T-cell (primary cell): ENCODE results near the gene CC2D2A. TPM values are rescaled to one million over a fixed set of nuclear protein-coding genes. Genes with fewer than 3 reads are reported as not detected.

Source experiments
- ATAC-seq, 4 experiments: fragments of 200-7000 bp in 3 of 4; fragments of 150-1000 bp in 1 of 4; cut with Tn5 transposase; replicated peaks in 1 of 4; 1 replicate in 3 of 4; 2 replicates in 1 of 4; pipeline ENCODE4 v1.10.0; 2021; ENCODE audit warnings: moderate library complexity in 3 of 4, mild to moderate bottlenecking in 2 of 4, moderate number of reproducible peaks in 1 of 4
- CTCF ChIA-PET, 2 donors: fragments of 300-600 bp; sonication (Branson Sonifier 250); formaldehyde crosslinking; loops; one replicate each; lab custom pipeline; 2022; ENCODE audit warnings: antibody characterized with exemption in 2 of 2; lab: Charles Lee
- POLR2A ChIA-PET, 2 donors: fragments of 300-600 bp; sonication (Branson Sonifier 250); formaldehyde crosslinking; loops; one replicate each; lab custom pipeline; 2022; ENCODE audit warnings: antibody characterized with exemption in 2 of 2; lab: Charles Lee
- DNase-seq, 35 experiments: peaks; one replicate each; pipeline versions ENCODE4 v3.0.0 to v3.0.0-alpha.2; 2013 to 2023
- H3K27ac ChIP-seq: one replicate; pipeline ENCODE4 v1.5.1; 2013; ENCODE audit warnings: low read length
- H3K27me3 ChIP-seq, 2 experiments: replicated peaks in 1 of 2; 1 replicate in 1 of 2; 2 replicates in 1 of 2; pipeline versions ENCODE4 v1.6.1 to v1.7.0; 2013; ENCODE audit warnings: low read length in 1 of 2, mixed read lengths in 1 of 2; ENCODE audit not compliant: control insufficient read depth in 2 of 2, insufficient read depth in 2 of 2; ENCODE audit errors: extremely low read depth in 1 of 2
- H3K36me3 ChIP-seq, 2 donors: 1 replicate in 1 of 2; 2 replicates in 1 of 2; pipeline versions ENCODE4 v1.6.1 to v1.7.0; 2013; ENCODE audit warnings: low read length in 1 of 2; ENCODE audit not compliant: control insufficient read depth in 2 of 2, insufficient read depth in 1 of 2; ENCODE audit errors: extremely low read depth in 1 of 2
- H3K4me1 ChIP-seq, 2 experiments: 1 replicate in 1 of 2; 2 replicates in 1 of 2; pipeline versions ENCODE4 v1.6.1 to v1.7.0; 2013; ENCODE audit warnings: low read length in 2 of 2, mixed read lengths in 1 of 2; ENCODE audit not compliant: insufficient read depth in 2 of 2, control insufficient read depth in 1 of 2; ENCODE audit errors: extremely low read depth in 1 of 2
- H3K4me3 ChIP-seq, 2 donors: 1 replicate in 1 of 2; 2 replicates in 1 of 2; pipeline versions ENCODE4 v1.5.1 to v1.7.0; 2013; ENCODE audit warnings: mild to moderate bottlenecking in 2 of 2, low read length in 1 of 2, moderate library complexity in 1 of 2; ENCODE audit not compliant: control insufficient read depth in 1 of 2; ENCODE audit errors: extremely low read depth in 1 of 2
- H3K9me3 ChIP-seq: 2 replicates; pipeline ENCODE4 v1.7.0; 2013
- H3K27ac Mint-ChIP-seq, 2 donors: one replicate each; pipeline ENCODE4 v1.8.0; 2020 to 2021; ENCODE audit warnings: mild to moderate bottlenecking in 2 of 2, mixed read lengths in 2 of 2
- H3K27me3 Mint-ChIP-seq, 2 donors: one replicate each; pipeline ENCODE4 v1.8.0; 2021 to 2022; ENCODE audit warnings: mixed read lengths in 2 of 2
- H3K36me3 Mint-ChIP-seq: one replicate; pipeline ENCODE4 v1.8.0; 2021; ENCODE audit warnings: mixed read lengths
- H3K4me1 Mint-ChIP-seq, 3 donors: one replicate each; pipeline ENCODE4 v1.8.0; 2020 to 2022; ENCODE audit warnings: mixed read lengths in 3 of 3, mild to moderate bottlenecking in 1 of 3
- H3K4me3 Mint-ChIP-seq, 3 donors: one replicate each; pipeline ENCODE4 v1.8.0; 2020 to 2022; ENCODE audit warnings: mild to moderate bottlenecking in 3 of 3, mixed read lengths in 3 of 3, moderate library complexity in 3 of 3
- H3K9me3 Mint-ChIP-seq, 3 donors: one replicate each; pipeline ENCODE4 v1.8.0; 2020 to 2022; ENCODE audit warnings: mixed read lengths in 3 of 3
- WGBS: methylation state at CpG from one replicate; pipeline ENCODE4 v1.1.5; 2013; ENCODE audit warnings: missing lambda C conversion rate; ENCODE audit not compliant: insufficient coverage; 5-methylcytosine and 5-hydroxymethylcytosine counted together
- total RNA-seq, 35 experiments: library from RNA in 6 of 35; stranded (reverse) in 6 of 35; fragments of 120-200 nt in 1 of 35; gene quantifications; one replicate each; pipeline versions ENCODE4 v1.2.1 to v1.2.4 and lab custom pipeline; 2013 to 2026

CC2D2A gene
- total RNA-seq, 5 donors from 2014 or later (not counting 1 experiment from before 2014, with no cell fraction given): 0.16 to 1.1 (median 0.40) TPM

DNA sequence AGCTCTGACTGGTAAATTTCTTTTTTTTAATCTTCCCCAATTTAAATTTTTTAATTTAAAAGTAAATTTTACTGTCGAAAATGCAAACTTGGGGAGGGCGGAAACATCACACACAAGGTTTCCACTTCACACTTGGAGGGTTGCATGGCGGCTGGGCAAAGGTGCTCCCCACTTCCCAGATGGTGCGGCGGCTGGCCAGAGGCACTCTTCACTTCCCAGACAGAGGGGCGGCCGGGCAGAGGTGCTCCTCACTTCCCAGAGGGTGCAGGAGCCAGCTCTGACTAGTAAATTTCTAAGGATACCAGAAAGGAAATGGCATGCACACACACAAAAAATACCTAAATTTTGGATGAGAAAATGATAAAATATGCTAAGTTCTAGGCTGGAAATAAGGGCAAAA is 25.4 kb upstream of the CC2D2A start:
- no peaks in the 10 kb centered on the region for H3K9me3 Mint-ChIP-seq
- H3K4me1 Mint-ChIP-seq: peaks cover 8 to 11% (median 11%) of the 10 kb centered on the region in 3 donors
- no peak for ATAC-seq

DNA sequence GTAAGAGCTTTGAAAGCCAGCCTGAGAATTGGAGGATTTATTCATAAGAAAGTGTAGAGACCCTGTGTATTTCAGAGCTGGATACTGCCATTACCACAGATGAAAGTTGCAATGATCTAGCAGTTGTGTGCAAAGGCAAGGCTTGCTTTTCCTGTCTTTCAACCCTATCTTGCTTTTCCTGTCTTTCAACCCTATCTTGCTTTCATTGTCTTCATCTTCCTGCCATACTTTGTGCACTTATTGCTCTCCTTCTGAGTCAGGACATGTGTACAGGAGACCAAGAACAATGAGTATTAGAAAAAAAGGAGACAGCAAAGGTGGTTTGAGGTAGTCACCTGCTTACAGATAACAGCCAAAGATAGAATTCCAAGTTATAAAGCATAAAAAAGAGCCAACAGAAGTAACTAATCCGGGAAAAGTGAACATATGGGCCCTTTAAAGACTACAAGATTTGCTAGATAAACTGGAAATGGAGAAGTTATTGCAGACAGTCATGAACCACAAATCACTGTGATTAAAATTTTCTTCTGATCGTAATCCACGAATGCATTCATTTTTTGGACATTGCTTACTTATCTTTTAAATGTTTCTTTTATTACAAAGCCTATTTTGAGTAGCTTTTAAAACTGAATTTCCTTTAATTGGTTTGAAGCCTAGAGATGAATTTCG is 24.7 kb upstream of the CC2D2A start:
- DNase-seq (no peak), ATAC-seq (peak in 2 of 4 experiments; percentile 29 to 45)
- Histone ChIP-seq H3K27me3 (no peaks in the 10 kb centered on the region), H3K4me1 (peaks cover 0 to 2% of the 10 kb centered on the region in 2 experiments), H3K4me3 (no peak overlapping the region), H3K36me3 (no peaks in the 10 kb centered on the region), H3K27ac (no peak overlapping the region), H3K9me3 (no peaks in the 10 kb centered on the region)
- Mint-ChIP-seq H3K27me3 (peaks cover 0 to 1% of the 10 kb centered on the region in 2 donors), H3K4me1 (peaks cover 8 to 16% (median 11%) of the 10 kb centered on the region in 3 donors), H3K27ac (peak overlapping the region in 1 of 2 donors; percentile 40), H3K36me3 (peaks cover 13% of the 10 kb centered on the region), H3K9me3 (no peaks in the 10 kb centered on the region), H3K4me3 (no peak overlapping the region)
- POLR2A ChIA-PET: interaction anchor here in 1 of 2 donors (0.7 kb wide), 1 partner anchor 184 kb away, joined by 3 read pairs; no protein-coding TSS in a partner anchor
- no CpG with 5 or more reads among the region's 4 CpGs for WGBS
- CTCF ChIA-PET: interaction anchor here in 1 of 2 donors (0.6 kb wide), 1 partner anchor 368 kb away, joined by 5 read pairs; no protein-coding TSS in a partner anchor

More for the DNA sequence above, 25.4 kb upstream of the CC2D2A start:
- H3K36me3 ChIP-seq: no peaks in the 10 kb centered on the region
- WGBS: no CpG with 5 or more reads among the region's 7 CpGs
- DNase-seq: no peak
- peaks cover 0 to 2% of the 10 kb centered on the region in 2 experiments for H3K4me1 ChIP-seq
- Mint-ChIP-seq H3K27me3 (peaks cover 0 to 1% of the 10 kb centered on the region in 2 donors), H3K36me3 (peaks cover 13% of the 10 kb centered on the region), H3K4me3 (no peak overlapping the region), H3K27ac (no peak overlapping the region)
- CTCF ChIA-PET: no interaction called here
- no peak overlapping the region for H3K4me3 ChIP-seq
- POLR2A ChIA-PET: interaction anchor here in 1 of 2 donors (0.6 kb wide), 1 partner anchor 1656 kb away, joined by 4 read pairs; no protein-coding TSS in a partner anchor
- H3K9me3 ChIP-seq: no peaks in the 10 kb centered on the region
- H3K27ac ChIP-seq: no peak overlapping the region
- H3K27me3 ChIP-seq: no peaks in the 10 kb centered on the region

DNA sequence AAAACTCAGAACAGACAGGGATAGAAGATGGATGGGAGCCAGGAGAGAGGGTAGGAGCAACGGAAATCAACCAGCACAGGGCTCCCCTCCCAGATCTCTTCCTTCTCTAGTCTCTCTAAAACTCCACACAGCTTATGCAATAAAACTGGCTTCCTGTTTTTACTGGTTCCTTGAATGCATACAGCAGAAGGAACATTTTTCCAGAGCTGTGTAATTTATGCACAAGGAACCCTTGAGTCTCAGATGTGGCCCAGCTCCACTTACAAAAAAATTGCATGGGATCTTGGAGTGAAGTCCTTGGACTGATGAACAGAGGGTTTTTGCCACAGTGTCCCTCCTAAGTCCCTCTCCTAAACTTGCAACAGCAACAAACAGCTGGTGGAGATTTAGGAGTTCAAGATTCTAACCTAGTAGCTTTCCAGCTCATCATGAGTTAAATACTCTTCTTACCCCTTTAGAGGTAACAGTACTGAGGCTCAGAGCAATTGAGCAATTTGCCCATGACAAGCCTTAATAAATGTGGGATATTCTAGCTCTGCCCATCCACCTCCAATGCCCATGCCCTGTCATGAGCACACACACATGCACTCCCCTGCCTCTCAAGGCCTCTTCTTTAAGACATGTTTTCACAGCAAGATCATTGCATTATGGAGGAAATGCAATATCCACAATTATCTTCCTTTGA is 18.4 kb upstream of the CC2D2A start:
- Mint-ChIP-seq H3K27ac (no peak overlapping the region), H3K27me3 (peaks cover 0 to 1% of the 10 kb centered on the region in 2 donors), H3K36me3 (peaks cover 6% of the 10 kb centered on the region), H3K9me3 (no peaks in the 10 kb centered on the region), H3K4me1 (peaks cover 0 to 22% (median 0%) of the 10 kb centered on the region in 3 donors), H3K4me3 (no peak overlapping the region)
- Histone ChIP-seq H3K27ac (no peak overlapping the region), H3K27me3 (no peaks in the 10 kb centered on the region), H3K36me3 (no peaks in the 10 kb centered on the region), H3K4me1 (no peaks in the 10 kb centered on the region), H3K4me3 (no peak overlapping the region), H3K9me3 (no peaks in the 10 kb centered on the region)
- ChIA-PET POLR2A (no interaction called here), CTCF (interaction anchor here in 1 of 2 donors (0.6 kb wide), 1 partner anchor 218 kb away, joined by 3 read pairs; no protein-coding TSS in a partner anchor)
- no peak for DNase-seq
- no CpG with 5 or more reads among the region's 1 CpG for WGBS
- ATAC-seq: no peak

DNA sequence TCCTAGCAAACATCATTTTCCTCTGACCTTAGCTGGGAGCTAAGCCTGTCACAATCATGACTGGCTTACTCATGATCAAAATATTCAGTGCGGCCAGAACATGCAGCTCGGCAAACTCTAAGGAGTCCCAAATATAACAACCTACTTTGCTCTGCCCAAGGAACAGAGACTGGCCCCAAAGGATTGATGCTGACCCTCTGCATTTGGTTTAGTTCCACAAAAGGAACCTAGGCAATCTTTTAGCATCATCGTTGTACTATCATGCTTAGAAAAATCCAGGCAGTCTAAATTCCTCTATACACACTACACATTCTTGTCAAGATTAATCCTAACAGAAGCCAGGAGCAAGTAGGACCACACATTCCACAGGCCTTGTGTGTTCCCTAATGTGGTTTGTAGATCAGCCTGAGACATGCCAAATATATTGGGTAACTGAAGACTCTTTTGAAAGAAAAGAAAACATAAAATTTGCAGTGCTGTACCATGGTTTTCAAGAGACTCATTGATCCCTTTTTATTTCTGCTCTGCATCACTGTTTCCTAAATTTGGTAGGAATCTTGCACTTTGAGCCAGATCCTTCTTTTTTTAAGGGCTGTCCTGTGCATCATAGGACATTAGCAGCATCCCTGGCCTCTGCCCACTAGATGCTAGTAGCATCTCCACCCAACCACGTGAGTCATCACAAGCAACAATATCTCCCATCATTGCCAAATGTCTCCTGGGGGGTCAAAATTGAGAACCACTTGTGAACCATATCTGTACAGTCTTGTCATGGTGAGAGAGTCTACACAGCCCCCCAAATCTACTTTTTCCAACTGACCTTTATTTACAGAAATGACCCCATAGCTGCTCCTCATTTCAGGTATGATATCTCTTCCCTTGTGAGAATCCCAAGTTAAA is 17.6 kb upstream of the CC2D2A start:
- CTCF ChIA-PET: interaction anchor here (0.7 to 0.9 kb wide), 2 partner anchors 9 to 216 kb away, joined by 3 read pairs; no protein-coding TSS in a partner anchor
- DNase-seq (no peak), ATAC-seq (no peak)
- H3K36me3 Mint-ChIP-seq: peaks cover under 1% of the 10 kb centered on the region
- Histone ChIP-seq H3K27ac (no peak overlapping the region), H3K4me1 (no peaks in the 10 kb centered on the region), H3K4me3 (no peak overlapping the region), H3K9me3 (no peaks in the 10 kb centered on the region), H3K27me3 (no peaks in the 10 kb centered on the region), H3K36me3 (no peaks in the 10 kb centered on the region)
- no peaks in the 10 kb centered on the region for H3K9me3 Mint-ChIP-seq
- POLR2A ChIA-PET: no interaction called here
- H3K27ac Mint-ChIP-seq: no peak overlapping the region
- WGBS: 94% methylated on average over 2 of the region's 4 CpGs
- peaks cover 0 to 25% (median 6%) of the 10 kb centered on the region in 3 donors for H3K4me1 Mint-ChIP-seq
- peaks cover 0 to under 1% of the 10 kb centered on the region in 2 donors for H3K27me3 Mint-ChIP-seq
- H3K4me3 Mint-ChIP-seq: no peak overlapping the region

DNA sequence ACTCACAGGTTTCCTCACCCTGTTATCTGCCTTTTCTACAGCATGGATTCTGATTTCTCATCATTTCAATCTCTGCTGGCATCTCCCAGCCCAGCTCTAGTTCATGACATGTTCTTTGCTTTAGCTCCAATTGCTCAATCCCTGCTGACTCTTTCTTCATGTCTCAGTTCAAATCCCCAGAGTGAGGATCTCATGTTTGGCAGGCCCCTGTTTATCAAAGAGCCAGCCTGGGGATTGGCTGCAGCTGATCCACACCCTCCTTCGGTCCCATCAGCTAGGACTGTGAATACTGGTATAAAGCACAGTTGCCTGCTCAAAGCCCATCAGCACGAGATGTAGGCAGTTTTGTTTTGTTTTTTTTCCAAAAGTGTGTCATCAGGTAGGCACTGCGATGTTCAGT is 14.4 kb upstream of the CC2D2A start:
- Histone ChIP-seq H3K9me3 (no peaks in the 10 kb centered on the region), H3K27ac (no peak overlapping the region), H3K4me1 (peaks cover 0 to 3% of the 10 kb centered on the region in 2 experiments), H3K36me3 (no peaks in the 10 kb centered on the region), H3K4me3 (no peak overlapping the region), H3K27me3 (no peaks in the 10 kb centered on the region)
- WGBS: no CpG with 5 or more reads among the region's 3 CpGs
- H3K27ac Mint-ChIP-seq: no peak overlapping the region
- CTCF ChIA-PET: interaction anchor here in 1 of 2 donors (1.2 kb wide), 1 partner anchor 219 kb away, joined by 3 read pairs; no protein-coding TSS in a partner anchor
- peaks cover 2 to 25% (median 10%) of the 10 kb centered on the region in 3 donors for H3K4me1 Mint-ChIP-seq
- no peak for DNase-seq
- H3K4me3 Mint-ChIP-seq: no peak overlapping the region
- no peak for ATAC-seq
- POLR2A ChIA-PET: no interaction called here
- H3K36me3 Mint-ChIP-seq: no peaks in the 10 kb centered on the region
- peaks cover 0 to 3% of the 10 kb centered on the region in 2 donors for H3K27me3 Mint-ChIP-seq
- no peaks in the 10 kb centered on the region for H3K9me3 Mint-ChIP-seq
